ENCODE measurements around the gene CACNA1C.

Gene CACNA1C

GRCh38 chr12:2495417-2496112 is 442.8 kb downstream of the CACNA1C start:
- DNase-seq (ENCODE audit: low read depth in 2 of 2, low spot score in 1 of 2): no peak

- DNase-seq (ENCODE audit: low read depth in 2 of 2, low spot score in 1 of 2): no peak
Observed at GRCh38 chr12:2498964-2499500, 446.2 kb downstream of the CACNA1C start.

DNA sequence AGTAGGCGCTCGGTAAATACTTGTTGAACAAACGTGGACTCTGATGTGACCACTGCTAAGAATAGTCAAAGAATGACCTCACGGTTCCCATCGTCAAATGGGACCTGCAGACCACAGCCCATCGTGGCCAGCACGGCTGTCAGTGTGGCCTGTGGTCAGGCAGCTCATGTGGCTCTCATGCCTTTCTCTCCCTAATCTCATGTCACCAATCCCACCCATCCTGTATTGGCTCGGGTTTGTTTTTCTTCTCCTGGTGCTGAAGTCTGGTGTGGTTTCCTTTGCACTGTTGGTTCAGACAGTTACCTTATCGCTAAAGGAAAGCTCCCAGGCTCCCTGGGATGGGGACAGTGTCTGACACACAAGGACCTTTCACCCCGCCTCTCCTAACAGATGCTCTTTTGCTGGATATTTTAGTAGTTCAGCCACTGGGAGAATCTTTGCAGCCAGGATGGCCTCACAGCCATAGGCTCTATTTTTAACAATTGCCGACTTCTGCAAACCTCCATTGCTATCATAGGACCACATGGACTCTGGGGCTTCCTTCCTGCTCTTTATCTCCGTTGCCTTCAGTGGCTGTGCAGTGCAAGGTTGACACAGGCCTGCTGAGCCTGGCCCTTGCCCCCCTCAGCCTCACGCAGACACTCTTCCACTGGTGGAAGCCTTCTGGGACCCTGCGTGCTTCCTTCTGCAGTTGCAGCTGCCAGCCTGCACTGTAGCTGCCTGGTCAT is 448.8 kb downstream of the CACNA1C start:
- DNase-seq (ENCODE audit: low read depth in 2 of 2, low spot score in 1 of 2): no peak

DNA sequence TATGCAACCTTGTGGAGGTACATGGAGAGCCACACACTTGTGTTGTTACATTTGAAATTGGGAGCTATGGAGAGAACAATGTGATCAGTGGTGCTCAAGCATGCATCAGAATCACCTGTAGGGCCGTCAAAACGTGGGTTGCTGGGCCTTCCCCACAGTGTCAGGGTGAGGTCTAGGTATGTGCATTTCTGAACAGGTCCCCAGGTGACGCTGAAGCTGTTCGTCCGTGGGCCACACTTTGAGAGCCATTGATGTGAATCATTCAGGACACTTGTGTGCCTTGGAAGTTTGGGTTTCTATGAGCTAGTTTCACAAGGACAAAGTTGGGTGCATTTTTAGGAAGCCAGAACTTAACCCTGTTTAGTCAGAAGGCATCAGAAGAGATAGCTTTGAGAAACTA is 450.2 kb downstream of the CACNA1C start:
- DNase-seq (ENCODE audit: low read depth in 2 of 2, low spot score in 1 of 2): no peak

- DNase-seq (ENCODE audit: low read depth in 2 of 2, low spot score in 1 of 2): no peak
Observed at GRCh38 chr12:2503762-2504161, 451.0 kb downstream of the CACNA1C start.

DNA sequence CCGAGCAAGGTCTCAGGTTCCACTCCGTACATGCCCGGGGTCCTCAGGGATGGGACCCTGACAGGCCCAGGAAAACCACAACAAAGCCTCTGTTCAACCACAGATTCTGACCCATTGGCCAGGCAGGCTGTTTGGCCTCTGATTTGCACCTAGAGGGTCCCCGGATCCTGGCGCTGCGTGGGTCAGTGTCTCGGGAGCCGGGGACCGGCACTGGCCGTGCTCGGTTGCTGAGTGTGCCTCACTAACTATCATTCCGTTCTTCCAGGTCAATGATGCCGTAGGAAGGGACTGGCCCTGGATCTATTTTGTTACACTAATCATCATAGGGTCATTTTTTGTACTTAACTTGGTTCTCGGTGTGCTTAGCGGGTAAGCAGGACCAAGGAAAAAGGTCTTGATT is 451.8 kb downstream of the CACNA1C start:
- DNase-seq (ENCODE audit: low read depth in 2 of 2, low spot score in 1 of 2): no peak

DNA sequence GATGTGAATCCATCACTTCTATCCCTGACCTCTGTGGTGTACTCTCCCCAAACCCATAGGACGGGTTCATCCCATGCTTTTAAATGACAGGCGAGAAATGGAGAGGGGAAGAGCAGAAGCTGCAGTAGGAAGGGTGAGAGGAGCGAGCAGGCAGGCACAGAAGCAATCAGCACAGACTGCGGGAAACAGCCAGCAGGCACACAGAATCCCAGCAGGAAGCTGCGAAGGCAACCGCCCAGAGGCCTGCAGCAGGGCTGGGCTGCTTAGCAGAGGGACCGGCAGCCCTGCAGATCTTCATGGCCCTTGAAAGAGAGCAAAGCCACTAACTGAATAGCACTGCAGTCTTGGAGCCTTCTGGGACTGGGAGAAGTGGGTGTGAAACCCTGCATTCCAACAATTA is 455.0 kb downstream of the CACNA1C start:
- no peak for DNase-seq (ENCODE audit: low read depth in 2 of 2, low spot score in 1 of 2)

DNA sequence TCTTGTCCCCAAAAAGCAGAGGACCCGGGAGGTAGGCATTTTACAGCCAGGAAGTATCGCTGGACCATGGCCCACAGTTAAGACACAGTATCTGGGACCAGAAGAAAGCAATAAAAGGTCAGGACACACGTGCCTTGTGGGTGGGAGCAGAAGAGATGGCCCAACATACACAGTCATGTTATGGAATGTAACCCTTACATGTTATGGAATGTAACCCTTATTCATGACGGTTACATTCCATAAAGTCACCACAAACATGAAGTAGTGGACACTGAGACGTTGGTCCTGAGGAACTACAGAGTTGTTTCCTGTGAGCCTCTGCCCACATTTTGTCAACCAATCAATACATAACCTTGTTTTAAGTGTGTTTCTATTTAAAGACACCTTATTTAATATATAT is 456.4 kb downstream of the CACNA1C start:
- DNase-seq (ENCODE audit: low read depth in 2 of 2, low spot score in 1 of 2): no peak

- DNase-seq (ENCODE audit: low read depth in 2 of 2, low spot score in 1 of 2): no peak
Observed at GRCh38 chr12:2510045-2510444, 457.3 kb downstream of the CACNA1C start.

DNA sequence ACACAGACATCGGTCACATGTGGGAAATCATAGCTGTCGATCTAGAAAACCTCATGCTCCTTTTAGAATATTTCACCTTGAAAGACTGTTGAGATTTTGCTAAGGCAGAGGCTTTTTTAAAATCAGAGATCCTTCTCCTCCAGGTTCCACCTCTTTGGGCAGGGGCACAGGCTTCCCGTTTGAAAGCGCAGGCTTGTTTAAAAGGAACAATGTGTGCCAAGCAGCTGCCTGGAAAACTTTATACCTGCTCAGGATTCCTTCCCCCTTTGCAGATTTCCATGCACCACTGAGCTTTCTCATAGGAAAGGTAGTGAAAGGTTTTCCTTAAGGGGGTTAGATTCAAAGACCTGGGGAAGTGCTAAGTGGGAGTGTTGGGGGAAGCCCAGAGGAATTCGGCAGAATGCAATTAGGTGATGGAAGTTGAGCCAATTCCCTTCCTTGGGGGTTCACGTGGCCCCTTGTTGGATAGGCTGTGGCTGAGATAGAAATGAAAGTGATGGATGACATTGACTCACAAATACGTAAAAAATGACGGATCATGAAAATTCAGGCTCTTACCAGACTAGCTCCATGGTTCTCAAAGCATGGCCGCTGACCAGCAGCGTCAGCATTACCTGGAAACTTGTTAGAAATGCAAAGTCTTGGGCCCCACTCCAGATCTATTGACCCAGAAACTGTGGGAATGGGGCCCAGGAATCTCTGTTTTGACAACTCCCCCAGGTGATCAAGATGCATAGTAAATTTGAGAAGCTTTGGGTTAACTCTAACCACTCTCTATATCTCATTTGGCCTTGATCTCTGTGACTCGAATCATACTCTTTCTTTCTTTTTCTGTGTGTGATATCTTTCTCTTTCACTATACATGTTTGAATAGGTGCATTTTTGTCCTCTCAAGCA is 460.6 kb downstream of the CACNA1C start:
- DNase-seq (ENCODE audit: low read depth in 2 of 2, low spot score in 1 of 2): no peak

DNA sequence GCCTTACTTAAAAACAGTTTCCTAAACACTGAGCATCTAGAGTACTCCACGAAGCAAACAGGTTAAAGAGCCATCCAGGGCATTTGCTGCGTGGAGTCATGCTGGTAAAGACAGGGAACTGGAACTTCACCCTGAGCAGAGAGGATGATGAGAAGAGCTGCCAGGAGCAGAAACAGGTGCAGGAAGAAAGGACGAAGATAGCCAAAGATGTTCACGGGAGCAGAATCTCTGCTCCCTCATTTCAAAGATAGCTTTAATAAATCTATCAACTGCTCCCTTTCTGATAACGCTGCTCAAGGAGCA is 461.2 kb downstream of the CACNA1C start:
- DNase-seq (ENCODE audit: low read depth in 2 of 2, low spot score in 1 of 2): no peak

DNA sequence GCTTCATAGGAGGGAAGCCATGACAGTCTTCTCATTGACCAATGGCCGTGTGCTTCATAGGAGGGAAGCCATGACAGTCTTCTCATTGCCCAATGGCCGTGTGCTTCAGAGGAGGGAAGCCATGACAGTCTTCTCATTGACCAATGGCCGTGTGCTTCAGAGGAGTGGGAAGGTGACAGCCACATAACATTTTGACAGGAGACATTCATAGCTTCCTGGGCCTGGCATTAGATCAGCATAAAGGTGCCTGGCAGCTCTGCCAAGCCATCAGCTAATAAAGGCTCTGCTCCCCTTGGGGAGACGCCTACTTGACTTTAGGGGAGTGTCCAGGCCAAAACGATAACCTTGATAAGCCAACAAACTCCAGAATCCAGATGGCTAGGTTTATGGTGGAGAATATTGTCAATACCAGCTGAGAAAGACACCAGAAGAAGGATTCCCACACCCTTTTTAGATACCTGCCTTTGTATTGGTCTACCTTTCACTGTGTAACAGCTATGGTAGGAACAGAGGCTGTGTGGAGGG is 468.0 kb downstream of the CACNA1C start:
- DNase-seq (ENCODE audit: low read depth in 2 of 2, low spot score in 1 of 2): no peak

DNA sequence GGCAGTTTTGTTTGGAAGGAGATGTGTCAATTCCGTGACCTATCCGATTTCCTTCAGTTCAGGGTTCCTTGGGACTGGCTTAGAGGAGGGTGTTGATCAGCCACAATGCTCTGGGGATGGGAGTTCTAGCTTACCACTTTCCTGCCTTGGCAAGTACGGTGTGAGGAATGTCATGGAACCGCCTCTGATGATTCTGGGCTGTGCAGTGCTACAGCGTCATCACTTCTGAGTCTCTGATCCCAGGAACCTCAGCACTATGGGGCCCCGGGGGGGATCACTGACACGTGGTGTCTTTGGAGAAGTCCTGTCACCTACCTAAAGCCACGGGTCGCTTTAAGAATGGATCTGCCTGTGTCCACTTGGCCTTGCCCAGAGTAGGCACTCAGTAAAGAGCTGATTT is 470.5 kb downstream of the CACNA1C start:
- DNase-seq (ENCODE audit: low read depth in 2 of 2, low spot score in 1 of 2): no peak

GRCh38 chr12:2523844-2524243 is 471.1 kb downstream of the CACNA1C start:
- no peak for DNase-seq (ENCODE audit: low read depth in 2 of 2, low spot score in 1 of 2)

DNA sequence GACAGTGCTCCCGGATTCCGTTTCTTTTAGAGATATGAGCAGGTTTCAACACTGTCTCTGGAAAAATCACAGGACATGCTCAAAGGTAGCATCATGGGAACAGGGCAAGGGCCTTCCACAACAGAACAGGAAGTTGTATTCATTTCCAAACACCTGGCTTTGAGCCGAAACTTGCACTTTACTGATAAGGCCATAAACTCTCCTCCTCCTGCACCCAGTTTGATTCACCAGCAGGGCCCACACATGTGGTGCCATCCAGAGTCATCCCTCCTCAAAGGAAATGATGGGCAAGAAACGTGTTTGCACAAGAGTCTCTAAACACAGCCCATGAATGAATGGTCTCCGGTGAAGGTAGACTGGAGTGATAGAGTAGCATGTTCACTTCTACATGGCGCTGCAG is 473.6 kb downstream of the CACNA1C start:
- no peak for DNase-seq (ENCODE audit: low read depth in 2 of 2, low spot score in 1 of 2)

DNA sequence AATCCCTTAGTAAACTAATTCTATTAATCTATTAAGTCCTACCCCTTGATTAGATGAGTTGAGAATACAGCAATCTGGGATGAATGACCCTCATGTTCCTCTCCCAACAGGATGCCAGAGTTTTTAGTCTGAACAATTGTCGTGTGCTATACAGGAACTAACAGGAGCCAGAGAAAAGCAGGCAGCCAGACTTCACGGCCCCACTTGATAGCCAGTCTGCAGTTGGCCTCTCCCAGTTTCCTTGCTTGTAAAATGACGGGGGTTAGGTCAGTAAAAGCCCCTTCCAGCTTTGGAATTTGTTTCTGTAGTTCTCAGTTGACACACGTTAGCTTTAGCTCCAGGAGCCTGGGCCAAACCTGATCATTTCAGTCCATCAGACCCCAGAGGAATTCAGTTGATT is 475.2 kb downstream of the CACNA1C start:
- DNase-seq (ENCODE audit: low read depth in 2 of 2, low spot score in 1 of 2): no peak

- DNase-seq (ENCODE audit: low read depth in 2 of 2, low spot score in 1 of 2): no peak
Observed at GRCh38 chr12:2529807-2530206, 477.0 kb downstream of the CACNA1C start.

- no peak for DNase-seq (ENCODE audit: low read depth in 2 of 2, low spot score in 1 of 2)
Observed at GRCh38 chr12:2531371-2531770, 478.6 kb downstream of the CACNA1C start.

DNA sequence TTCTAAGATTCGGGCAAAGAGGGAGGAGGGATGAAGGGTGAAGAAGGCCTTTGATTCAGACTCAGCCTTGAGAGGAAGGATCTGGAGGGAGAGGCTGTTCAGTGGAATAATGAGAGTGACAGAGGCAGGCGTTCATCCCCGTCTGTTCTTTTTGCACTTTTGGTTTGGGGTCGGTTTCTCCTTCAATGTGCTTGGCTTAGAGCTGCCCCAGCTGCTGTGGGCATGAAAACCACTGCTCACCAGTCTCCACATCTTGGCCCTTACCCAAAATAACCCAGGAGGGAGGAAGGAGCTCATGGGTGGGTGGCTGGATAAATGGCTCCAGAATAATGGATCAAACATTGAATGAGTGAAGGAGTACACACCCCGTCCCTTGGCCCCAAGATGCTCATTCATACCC is 480.2 kb downstream of the CACNA1C start:
- no peak for DNase-seq (ENCODE audit: low read depth in 2 of 2, low spot score in 1 of 2)

DNA sequence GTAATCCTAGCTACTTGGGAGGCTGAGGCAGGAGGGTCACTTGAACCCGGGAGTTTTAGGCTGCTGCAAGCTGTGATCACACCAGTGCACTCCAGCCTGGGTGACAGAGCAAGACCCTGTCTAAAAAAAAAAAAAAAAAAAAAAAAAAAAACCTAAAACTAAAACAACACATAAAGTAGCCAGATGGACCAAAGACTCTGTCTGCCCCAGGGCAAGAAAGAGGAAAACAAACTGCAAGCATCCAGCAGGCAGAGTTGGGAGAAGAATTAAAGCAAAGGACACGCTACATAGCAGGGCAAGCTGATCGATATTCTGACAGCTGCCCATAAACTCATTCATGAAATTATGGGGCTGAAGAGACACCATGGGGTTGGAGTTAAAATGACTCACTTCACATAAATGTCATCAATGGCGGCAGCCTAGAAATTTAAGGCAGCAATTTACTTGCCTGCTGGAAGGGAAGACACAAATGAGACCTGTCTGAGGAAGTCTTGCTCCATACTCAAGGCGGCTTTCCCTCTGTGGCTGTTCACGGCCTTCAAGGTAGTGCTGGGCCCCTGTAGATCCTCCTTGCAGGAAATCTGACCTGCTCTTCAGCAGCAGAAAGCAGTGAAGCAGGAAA is 482.9 kb downstream of the CACNA1C start:
- DNase-seq (ENCODE audit: low read depth in 2 of 2, low spot score in 1 of 2): no peak

GRCh38 chr12:2536724-2537123 is 483.9 kb downstream of the CACNA1C start:
- DNase-seq (ENCODE audit: low read depth in 2 of 2, low spot score in 1 of 2): no peak
